Suppressor macrophage treated with lipopolysaccharide for 4 hours (primary cell): ENCODE results near the gene RAD51D.
"Not testable (repeated sequence)": the region's sequence is repeated elsewhere in the genome, so short reads cannot be mapped to it uniquely, and the experiment has no call there.

Experiments
- DNase-seq: peaks from one replicate; pipeline ENCODE4 v3.0.0-alpha.2; 2020

The RAD51D gene

DNA sequence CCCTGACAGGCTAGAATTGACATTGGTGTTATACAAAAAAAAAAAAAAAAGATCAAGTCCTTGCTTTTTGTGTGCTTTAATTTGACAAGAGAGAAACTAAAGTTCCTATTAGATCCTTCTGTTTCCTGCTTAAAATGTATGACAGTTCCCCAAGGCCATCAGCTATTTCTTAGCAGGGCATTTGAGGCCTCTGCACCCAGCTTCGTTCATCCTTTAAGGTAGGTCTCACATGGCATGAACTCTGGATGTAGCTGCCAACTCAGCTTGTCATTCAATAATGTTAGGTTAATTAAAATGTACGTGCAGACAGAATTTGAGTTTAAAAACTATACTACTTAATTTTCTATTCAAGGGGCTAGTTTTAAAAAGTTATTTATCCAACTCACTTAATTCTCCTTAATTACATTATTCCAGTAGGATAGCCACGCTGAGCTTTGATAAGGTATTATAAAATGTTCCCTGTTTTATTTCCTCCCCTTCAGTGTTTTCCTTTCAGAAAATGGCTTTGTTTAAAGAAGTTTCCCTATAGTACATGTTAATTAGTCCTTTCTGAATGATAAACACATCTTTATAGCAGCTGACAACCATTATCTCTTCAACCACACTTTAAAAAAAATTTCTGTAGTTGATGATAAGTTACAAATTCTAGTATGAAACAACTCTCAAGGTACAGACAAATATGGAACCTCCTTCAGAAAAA is 55.0 kb downstream of the RAD51D start:
- DNase-seq = no peak

DNA sequence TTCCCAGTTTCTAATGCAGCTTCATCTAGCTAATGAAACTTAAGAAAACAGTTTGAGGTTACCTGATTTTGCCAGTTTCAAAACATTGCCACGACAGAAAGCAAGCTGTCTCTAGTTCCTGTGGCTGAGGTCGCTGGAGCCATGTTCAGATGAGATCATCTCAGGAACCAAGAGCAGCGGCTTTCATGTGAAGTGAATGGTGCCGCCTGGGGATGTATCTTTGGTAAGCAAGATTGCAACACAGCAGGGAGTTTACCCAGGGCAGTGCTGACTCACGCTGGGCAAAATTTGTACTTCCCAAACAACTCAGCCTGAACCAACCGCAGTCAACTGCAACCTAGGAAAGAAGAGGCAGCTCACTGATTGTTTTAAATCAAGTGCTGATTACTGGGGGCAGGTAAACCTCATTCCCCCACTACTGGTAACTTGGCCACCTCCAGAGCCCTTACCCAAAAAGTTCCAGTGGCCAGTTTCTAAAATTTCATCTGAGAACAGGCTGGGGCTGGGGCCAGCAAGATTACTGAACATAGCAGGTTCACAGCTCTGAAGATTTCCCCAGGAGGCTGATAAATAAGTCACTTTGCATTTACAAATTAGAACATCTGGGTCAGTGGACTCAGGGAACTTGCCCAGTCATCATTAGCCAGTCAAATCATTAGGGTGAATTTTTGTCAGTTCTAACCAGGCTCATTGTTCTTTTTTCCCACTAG is 56.0 kb downstream of the RAD51D start, which contains the start of gene RFFL:
TSS of gene RFFL (minus strand) at position 194 of the 710 bp plus-strand sequence. CDS start 37,154 bp downstream, outside the sequence.
- peak; percentile 98 for DNase-seq

DNA sequence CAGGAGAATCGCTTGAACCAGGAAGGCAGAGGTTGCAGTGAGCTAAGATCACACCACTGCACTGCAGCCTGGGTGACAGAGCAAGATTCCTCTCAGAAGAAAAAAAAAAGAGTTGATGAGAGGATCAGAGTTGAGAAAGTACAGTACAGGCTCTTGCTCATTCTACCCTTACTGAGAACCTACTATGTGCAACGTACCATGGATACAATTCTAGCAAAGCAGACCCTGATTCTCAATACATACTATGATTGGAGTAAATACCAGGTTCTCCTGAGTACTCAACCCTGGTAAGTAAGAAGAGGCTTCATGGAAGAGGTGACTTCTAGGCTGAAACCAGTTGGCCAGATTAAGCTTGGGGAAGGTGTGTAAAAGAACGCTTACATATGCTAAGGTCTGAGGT is 57.4 kb downstream of the RAD51D start:
- no peak for DNase-seq

DNA sequence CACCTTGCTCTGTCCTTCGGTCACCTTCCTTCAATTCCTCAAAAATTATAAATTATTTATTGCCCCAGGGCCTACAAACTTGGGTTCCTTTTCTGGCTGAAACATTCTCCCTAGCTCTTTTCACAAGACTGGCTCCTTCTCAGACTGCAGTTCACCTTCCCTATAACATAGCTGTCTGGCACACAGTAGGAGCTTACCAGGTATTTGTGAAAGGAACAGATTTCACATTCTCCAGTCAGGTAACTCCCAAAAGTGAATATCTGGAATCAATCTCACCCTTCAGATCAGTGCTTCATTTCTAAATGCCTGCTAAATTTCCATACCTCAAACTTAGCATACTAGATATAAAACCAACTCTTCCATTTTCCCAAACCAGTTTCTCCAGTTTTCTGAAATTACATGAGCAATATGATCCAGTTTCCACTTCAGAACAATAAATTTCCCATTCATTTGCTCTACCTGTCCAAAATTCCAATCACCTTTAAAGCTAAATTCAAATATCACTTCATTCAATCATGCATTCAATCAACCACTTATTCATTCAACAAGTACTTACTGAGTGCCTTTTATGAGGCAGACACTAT is 62.2 kb downstream of the RAD51D start:
- DNase-seq = no peak

- DNase-seq = peak; percentile 45
Observed at GRCh38 chr17:35056013-35056412, 63.6 kb downstream of the RAD51D start.

GRCh38 chr17:35053204-35053603 is 66.5 kb downstream of the RAD51D start:
- DNase-seq = no peak

GRCh38 chr17:35052780-35053179 is 66.9 kb downstream of the RAD51D start:
- no peak for DNase-seq

DNA sequence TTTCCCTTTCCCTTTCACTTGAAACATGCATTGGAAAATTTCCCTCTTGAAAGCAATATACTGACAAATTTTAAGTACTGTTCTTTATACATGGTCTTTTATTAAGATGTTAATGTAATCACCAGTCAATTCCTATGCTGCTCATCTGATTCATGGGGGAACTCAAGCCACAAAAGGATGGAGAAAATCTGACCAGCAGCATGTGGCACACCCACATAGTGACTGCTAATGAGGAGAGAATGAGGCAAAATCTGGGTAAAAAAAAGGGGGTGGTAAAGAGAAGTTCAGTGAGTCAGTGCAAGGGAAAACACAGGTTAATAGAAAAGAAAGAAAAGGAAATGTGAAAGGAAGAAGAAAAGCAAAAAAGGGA is 67.4 kb downstream of the RAD51D start:
- DNase-seq = peak; percentile 68

GRCh38 chr17:35051579-35052240 is 68.0 kb downstream of the RAD51D start:
- DNase-seq = no peak

- peak; percentile 66 for DNase-seq
Observed at GRCh38 chr17:35051183-35051578, 68.5 kb downstream of the RAD51D start.

DNA sequence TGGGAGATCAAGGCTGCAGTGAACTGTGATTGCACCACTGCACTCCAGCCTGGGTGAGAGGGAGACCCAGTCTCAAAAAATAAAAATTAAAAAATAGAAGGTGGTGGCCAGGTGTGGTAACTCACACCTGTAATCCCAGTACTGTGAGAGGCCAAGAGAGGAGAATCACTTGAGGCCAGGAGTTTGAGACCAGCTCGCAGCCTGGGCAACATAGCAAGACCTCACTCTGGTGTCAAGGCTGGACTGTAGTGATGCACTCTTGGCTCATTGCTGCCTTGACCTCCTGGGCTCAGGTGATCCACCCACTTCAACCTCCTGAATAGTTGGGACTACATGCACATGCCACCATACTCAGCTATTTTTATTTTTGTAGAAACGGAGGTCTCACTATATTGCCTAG is 69.5 kb downstream of the RAD51D start:
- DNase-seq = no peak

- DNase-seq = no peak
Observed at GRCh38 chr17:35048685-35049379, 70.8 kb downstream of the RAD51D start.

DNA sequence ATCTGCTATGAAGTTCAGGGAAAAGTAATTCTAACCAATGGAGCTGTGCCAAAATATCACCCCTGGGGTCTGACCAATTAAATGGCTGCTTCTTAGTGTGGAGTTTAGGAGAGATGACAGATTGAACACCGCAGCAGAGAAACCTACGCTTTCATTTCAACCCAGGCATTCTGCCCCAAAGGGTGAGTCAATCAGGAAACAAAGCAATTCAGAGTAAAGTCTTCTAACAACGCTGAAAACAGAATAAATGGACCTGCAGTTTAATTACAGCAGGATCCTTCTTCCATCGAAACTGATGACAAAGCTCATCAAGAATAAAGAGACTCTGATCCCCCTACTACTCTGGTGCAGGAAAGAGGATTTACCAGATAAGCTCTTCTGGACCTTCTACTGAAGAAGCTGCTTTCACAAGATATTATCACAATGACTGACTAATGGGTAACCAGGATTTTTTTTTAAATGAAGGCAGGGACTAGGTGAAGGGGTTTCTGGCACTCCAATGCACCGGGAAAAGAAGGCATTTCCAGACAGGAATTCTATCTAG is 72.8 kb downstream of the RAD51D start:
- DNase-seq = peak; percentile 47

DNA sequence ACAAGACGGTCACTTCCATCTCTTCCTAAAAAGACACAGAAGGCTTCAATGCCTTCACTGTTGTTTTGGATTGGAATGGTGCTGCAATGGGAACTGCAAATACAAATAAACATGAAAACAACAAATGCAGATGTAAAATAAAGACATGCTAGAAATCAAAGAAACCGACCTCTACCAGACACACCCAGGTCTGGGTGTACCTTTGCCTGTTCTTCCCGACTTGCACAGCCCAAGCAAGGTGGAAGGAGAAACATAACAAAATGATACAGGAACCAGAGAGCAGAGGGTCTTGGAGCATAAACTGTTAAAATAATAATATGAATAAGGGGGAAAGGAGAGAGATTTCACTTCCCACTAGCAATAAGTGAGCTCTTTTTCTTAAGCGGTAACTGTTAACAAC is 73.4 kb downstream of the RAD51D start:
- DNase-seq = no peak

GRCh38 chr17:35045458-35045979 is 74.1 kb downstream of the RAD51D start:
- not testable (repeated sequence) for DNase-seq

DNA sequence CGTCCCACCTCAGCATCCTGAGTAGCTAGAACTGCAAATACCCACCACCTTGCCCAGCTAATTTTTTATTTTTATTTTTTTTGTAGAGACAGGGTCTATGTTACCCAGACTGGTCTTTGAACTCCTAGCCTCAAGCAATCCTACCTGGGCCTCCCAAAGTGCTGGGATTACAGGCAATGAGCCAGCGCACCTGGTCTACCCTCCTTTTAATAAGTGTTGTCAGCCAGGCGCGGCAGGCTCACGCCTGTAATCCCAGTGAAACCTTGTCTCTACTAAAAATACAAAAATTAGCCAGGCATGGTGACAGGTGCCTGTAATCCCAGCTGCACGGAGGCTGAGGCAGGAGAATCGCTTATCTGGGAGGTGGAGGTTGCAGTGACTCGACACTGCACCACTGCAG is 75.5 kb downstream of the RAD51D start:
- no peak for DNase-seq
